ENCODE data around the gene SLC9A9. TPM values are rescaled to one million over a fixed set of nuclear protein-coding genes. Genes with fewer than 3 reads are reported as not detected.

SLC9A9 gene
- total and polyA plus RNA-seq, 7 donors = 1.3 to 5.4 (median 2.9) TPM

DNA sequence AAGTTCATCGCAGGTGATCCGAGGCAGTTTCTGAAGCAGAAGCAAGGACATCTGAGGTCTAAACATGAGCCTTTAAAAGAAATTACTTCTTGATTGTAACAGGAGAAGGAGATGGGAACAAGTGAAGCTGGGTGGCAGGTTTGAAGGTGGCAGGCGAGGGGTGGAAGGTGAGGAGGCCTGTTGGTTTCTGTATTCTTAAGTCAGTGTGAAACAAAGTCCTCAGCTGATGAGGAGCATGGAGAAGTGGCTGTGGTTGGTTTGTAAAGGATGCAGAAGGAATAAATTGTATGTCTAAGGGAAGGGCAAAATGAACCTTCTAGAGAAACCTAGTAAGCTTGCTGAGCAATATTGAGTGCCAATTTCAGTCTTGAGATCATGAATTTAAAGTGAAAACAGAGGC lies 429.9 kb downstream of the SLC9A9 start:
- Histone ChIP-seq H3K9me3 (no peaks in the 10 kb centered on the region), H3K4me1 (no peaks in the 10 kb centered on the region), H3K27ac (no peak overlapping the region), H3K36me3 (ENCODE audit: insufficient read depth in 1 of 2, low read depth in 1 of 2) (no peaks in the 10 kb centered on the region), H3K4me3 (no peak overlapping the region), H3K27me3 (ENCODE audit: insufficient read depth in 3 of 3, low read length in 2 of 3) (no peaks in the 10 kb centered on the region)
- TF ChIP-seq, protein P1, sequence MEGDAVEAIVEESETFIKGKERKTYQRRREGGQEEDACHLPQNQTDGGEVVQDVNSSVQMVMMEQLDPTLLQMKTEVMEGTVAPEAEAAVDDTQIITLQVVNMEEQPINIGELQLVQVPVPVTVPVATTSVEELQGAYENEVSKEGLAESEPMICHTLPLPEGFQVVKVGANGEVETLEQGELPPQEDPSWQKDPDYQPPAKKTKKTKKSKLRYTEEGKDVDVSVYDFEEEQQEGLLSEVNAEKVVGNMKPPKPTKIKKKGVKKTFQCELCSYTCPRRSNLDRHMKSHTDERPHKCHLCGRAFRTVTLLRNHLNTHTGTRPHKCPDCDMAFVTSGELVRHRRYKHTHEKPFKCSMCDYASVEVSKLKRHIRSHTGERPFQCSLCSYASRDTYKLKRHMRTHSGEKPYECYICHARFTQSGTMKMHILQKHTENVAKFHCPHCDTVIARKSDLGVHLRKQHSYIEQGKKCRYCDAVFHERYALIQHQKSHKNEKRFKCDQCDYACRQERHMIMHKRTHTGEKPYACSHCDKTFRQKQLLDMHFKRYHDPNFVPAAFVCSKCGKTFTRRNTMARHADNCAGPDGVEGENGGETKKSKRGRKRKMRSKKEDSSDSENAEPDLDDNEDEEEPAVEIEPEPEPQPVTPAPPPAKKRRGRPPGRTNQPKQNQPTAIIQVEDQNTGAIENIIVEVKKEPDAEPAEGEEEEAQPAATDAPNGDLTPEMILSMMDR (IDR thresholded peaks at IDR 0.05) = no peak
- intact Hi-C loops (cut with DNase I) = no loop called here
- whole genome bisulfite sequencing, 3 donors = 93 to 100% (median 98%) methylated on average over 3 of the region's 3 CpGs
- ATAC-seq = no peak
- DNase-seq = no peak

DNA sequence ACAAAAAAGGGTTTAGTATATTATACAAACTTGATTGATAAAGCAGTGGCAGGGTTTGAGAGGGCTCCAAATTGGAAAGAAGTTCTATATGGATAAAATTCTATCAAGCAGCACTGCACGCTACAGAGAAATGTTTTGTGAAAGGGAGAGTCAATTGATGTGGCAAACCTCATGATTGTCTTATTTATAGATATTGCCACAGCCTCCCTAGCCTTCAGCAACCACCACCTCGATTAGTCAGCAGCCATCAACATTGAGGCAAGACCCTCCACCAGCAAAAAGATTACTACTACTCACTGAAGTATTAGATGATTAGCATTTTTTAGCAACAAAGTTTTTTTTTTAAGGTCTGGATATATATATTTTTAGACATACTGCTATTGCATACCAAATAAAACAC lies 432.0 kb downstream of the SLC9A9 start:
- Histone ChIP-seq H3K36me3 (ENCODE audit: insufficient read depth in 1 of 2, low read depth in 1 of 2) (no peaks in the 10 kb centered on the region), H3K27me3 (ENCODE audit: insufficient read depth in 3 of 3, low read length in 2 of 3) (no peaks in the 10 kb centered on the region), H3K9me3 (no peaks in the 10 kb centered on the region), H3K4me1 (no peaks in the 10 kb centered on the region), H3K4me3 (no peak overlapping the region), H3K27ac (no peak overlapping the region)
- DNase-seq (no peak), ATAC-seq (no peak)
- intact Hi-C loops (cut with DNase I) = no loop called here
- TF ChIP-seq, protein P1 (IDR thresholded peaks at IDR 0.05) = no peak
- WGBS, 3 donors = 91 to 97% (median 95%) methylated on average over 2 of the region's 2 CpGs

DNA sequence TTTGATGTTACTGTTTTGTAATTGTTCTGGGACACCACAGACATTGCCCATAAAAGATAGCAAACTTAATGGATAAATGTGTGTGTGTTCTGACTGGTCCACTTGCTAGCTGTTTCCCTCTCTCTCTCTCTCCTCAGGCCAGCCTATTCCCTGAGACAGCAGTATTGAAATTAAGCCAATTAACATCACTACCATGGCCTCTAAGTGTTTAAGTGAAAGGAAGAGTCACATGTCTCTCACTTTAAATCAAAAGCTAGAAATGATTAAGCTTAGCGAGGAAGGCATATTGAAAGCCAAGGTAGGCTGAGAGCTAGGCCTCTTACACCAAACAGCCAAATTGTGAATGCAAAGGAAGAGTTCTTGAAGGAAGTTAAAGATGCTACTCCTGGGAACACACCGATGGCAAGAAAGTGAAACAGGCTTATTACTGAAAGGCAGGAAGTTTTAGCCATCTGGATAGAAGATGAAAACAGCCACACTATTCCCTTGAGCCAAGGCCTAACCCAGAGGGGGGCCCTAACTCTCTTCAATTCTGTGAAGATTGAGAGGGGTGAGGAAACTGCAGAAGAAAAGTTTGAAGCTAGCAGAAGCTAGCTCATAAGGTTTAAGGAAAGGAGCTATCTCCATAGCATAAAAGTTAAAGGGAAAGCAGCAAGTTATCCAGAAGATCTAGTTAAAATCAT lies 433.6 kb downstream of the SLC9A9 start:
- ATAC-seq (no peak), DNase-seq (no peak)
- Histone ChIP-seq H3K9me3 (no peaks in the 10 kb centered on the region), H3K36me3 (ENCODE audit: insufficient read depth in 1 of 2, low read depth in 1 of 2) (no peaks in the 10 kb centered on the region), H3K4me3 (no peak overlapping the region), H3K4me1 (no peaks in the 10 kb centered on the region), H3K27me3 (ENCODE audit: insufficient read depth in 3 of 3, low read length in 2 of 3) (no peaks in the 10 kb centered on the region), H3K27ac (no peak overlapping the region)
- intact Hi-C loops (cut with DNase I) = no loop called here
- 68 to 76% (median 76%) methylated on average over 2 of the region's 2 CpGs for WGBS, 3 donors
- TF ChIP-seq, protein P1 (IDR thresholded peaks at IDR 0.05) = no peak

DNA sequence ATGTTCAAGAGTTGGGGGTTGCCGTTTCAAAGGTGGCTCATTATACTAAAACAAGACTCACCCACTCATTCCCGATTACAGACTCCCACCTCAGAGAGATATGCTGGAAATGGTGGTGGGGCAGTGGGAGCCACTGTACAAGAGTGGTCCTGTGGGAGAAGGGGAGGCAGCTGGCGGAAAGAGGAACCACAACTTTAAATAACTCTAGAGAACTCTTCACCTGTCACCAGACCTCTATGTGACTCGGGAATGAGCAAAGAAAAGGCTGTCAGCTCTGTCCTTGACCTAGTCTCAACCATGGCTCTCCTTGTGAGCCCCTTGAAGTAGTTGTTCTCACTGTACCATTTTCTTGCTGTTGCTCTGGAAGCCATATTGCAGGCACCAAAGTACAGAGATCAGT lies 434.9 kb downstream of the SLC9A9 start:
- no peaks in the 10 kb centered on the region for H3K9me3 ChIP-seq
- H3K27ac ChIP-seq = no peak overlapping the region
- WGBS, 3 donors = 51 to 94% (median 81%) methylated on average over 4 of the region's 4 CpGs
- H3K36me3 ChIP-seq (ENCODE audit: insufficient read depth in 1 of 2, low read depth in 1 of 2) = no peaks in the 10 kb centered on the region
- ATAC-seq (no peak), DNase-seq (no peak)
- no peaks in the 10 kb centered on the region for H3K27me3 ChIP-seq (ENCODE audit: insufficient read depth in 3 of 3, low read length in 2 of 3)
- TF ChIP-seq, protein P1 (IDR thresholded peaks at IDR 0.05) = no peak
- H3K4me3 ChIP-seq = no peak overlapping the region
- intact Hi-C loops (cut with DNase I) = no loop called here
- H3K4me1 ChIP-seq = no peaks in the 10 kb centered on the region

DNA sequence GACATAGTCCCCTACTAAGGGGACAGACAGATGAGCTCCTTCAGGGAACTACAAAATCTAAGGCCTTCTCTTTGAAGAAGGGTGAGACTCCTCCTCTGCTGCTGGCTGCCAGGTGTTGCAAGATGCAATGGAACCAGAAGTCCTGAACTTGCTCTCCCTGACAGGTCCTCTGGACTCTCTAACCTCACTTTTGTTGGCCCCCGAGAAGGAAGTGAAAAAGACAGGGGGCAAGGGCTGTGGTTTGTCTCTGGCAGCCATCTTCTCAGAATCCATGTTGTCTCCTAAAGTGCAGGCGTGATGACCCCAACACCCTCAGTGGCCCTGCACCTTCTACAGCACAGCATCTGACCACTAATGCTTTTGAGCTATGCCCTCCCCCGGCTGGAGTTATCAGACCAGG lies 436.2 kb downstream of the SLC9A9 start:
- Histone ChIP-seq H3K4me3 (no peak overlapping the region), H3K36me3 (ENCODE audit: insufficient read depth in 1 of 2, low read depth in 1 of 2) (no peaks in the 10 kb centered on the region), H3K27ac (no peak overlapping the region), H3K4me1 (no peaks in the 10 kb centered on the region), H3K9me3 (no peaks in the 10 kb centered on the region), H3K27me3 (ENCODE audit: insufficient read depth in 3 of 3, low read length in 2 of 3) (no peaks in the 10 kb centered on the region)
- TF ChIP-seq, protein P1 (IDR thresholded peaks at IDR 0.05) = no peak
- intact Hi-C loops (cut with DNase I) = no loop called here
- ATAC-seq (no peak), DNase-seq (no peak)
- 90 to 93% (median 93%) methylated on average over 3 of the region's 3 CpGs for WGBS, 3 donors

All from psoas muscle (tissue), 8 donors.